H1 (cell line): Measurements from ENCODE around the gene CPM. TPM values are rescaled to one million over a fixed set of nuclear protein-coding genes. Genes with fewer than 3 reads are reported as not detected.

Source experiments
- CTCF ChIA-PET: fragments of 300-600 bp; sonication (Branson Sonifier 250); formaldehyde crosslinking; loops from one replicate; lab custom pipeline; 2021; ENCODE audit not compliant: partially characterized antibody; lab: Charles Lee
- POLR2A ChIA-PET: fragments of 300-600 bp; sonication (Branson Sonifier 250); formaldehyde crosslinking; loops from one replicate; lab custom pipeline; 2021; ENCODE audit warnings: inconsistent platforms; ENCODE audit not compliant: partially characterized antibody; lab: Charles Lee
- DNase-seq, 2 experiments: peaks; one replicate each; pipeline versions ENCODE4 v3.0.0 to v3.0.0-alpha.2; 2010 to 2022; ENCODE audit warnings: low spot score in 2 of 2, low read depth in 1 of 2, mixed read lengths in 1 of 2
- FAIRE-seq: peaks from 2 replicates; lab custom pipeline; 2011; peaks lifted over from hg19 to GRCh38; lab: Jason Lieb, UNC
- H2AFZ ChIP-seq: 2 replicates; pipeline ENCODE4 v1.8.1; 2012; ENCODE audit warnings: low read length, inconsistent platforms
- H2AK5ac ChIP-seq: 2 replicates; pipeline ENCODE4 v1.6.1; 2013; ENCODE audit warnings: low read depth, low read length
- H2BK120ac ChIP-seq: replicated peaks from 2 replicates; pipeline ENCODE3; 2013; ENCODE audit warnings: low read depth, low read length, inconsistent platforms
- H2BK12ac ChIP-seq: 2 replicates; pipeline ENCODE4 v1.6.1; 2013; ENCODE audit warnings: low read depth, low read length
- H2BK15ac ChIP-seq: 2 replicates; pipeline ENCODE4 v1.6.1; 2013; ENCODE audit warnings: low read length
- H2BK20ac ChIP-seq: 2 replicates; pipeline ENCODE4 v1.6.1; 2013; ENCODE audit warnings: low read length
- H2BK5ac ChIP-seq: 2 replicates; pipeline ENCODE4 v1.6.1; 2013; ENCODE audit warnings: low read depth, low read length
- H3K14ac ChIP-seq: 2 replicates; pipeline ENCODE4 v1.6.1; 2013; ENCODE audit warnings: inconsistent platforms; ENCODE audit not compliant: insufficient read length
- H3K18ac ChIP-seq: 2 replicates; pipeline ENCODE4 v1.6.1; 2013; ENCODE audit warnings: low read length; ENCODE audit errors: extremely low read depth
- H3K23ac ChIP-seq: 2 replicates; pipeline ENCODE4 v1.6.1; 2013; ENCODE audit warnings: inconsistent platforms; ENCODE audit not compliant: insufficient read length
- H3K23me2 ChIP-seq: 2 replicates; pipeline ENCODE4 v1.6.1; 2013; ENCODE audit warnings: low read depth, low read length
- H3K27ac ChIP-seq: 2 replicates; pipeline ENCODE4 v1.6.1; 2011; ENCODE audit warnings: low read depth, low read length, inconsistent platforms
- H3K27me3 ChIP-seq, 4 experiments: replicated peaks in 1 of 4; 1 replicate in 1 of 4; 2 replicates in 3 of 4; pipeline versions ENCODE4 v1.6.1 to v1.8.1; 2011 to 2013; ENCODE audit warnings: low read length in 3 of 4, mild to moderate bottlenecking in 3 of 4, inconsistent platforms in 2 of 4, mixed read lengths in 2 of 4, moderate library complexity in 1 of 4; ENCODE audit not compliant: control insufficient read depth in 3 of 4, insufficient read depth in 3 of 4; ENCODE audit errors: extremely low read depth in 1 of 4
- H3K36me3 ChIP-seq, 4 experiments: 2 replicates each; pipeline versions ENCODE4 v1.6.1 to v1.8.1; 2011 to 2013; ENCODE audit warnings: mild to moderate bottlenecking in 4 of 4, low read length in 3 of 4, moderate library complexity in 2 of 4, control low read depth in 1 of 4, inconsistent platforms in 1 of 4; ENCODE audit not compliant: insufficient read depth in 4 of 4, control insufficient read depth in 2 of 4
- H3K4ac ChIP-seq: replicated peaks from 2 replicates; pipeline ENCODE3; 2013; ENCODE audit warnings: low read length, low read depth, mixed read lengths, inconsistent platforms; ENCODE audit not compliant: insufficient read length
- H3K4me1 ChIP-seq, 4 experiments: replicated peaks in 1 of 4; 1 replicate in 1 of 4; 2 replicates in 3 of 4; pipeline versions ENCODE4 v1.6.1 to v1.8.1; 2011 to 2013; ENCODE audit warnings: low read length in 3 of 4, inconsistent platforms in 2 of 4, mixed read lengths in 1 of 4; ENCODE audit not compliant: insufficient read depth in 4 of 4, control insufficient read depth in 3 of 4
- H3K4me2 ChIP-seq, 2 experiments: 2 replicates each; pipeline versions ENCODE4 v1.6.1 to v1.8.1; 2011 to 2013; ENCODE audit warnings: low read depth in 2 of 2, low read length in 2 of 2, control low read depth in 1 of 2, inconsistent platforms in 1 of 2, mild to moderate bottlenecking in 1 of 2; ENCODE audit not compliant: insufficient read depth in 1 of 2
- H3K4me3 ChIP-seq, 4 experiments: fragments of 200-600, 300-600 bp in 1 of 4; sonication (generic), shearing (Covaris generic), sonication (Bioruptor Twin) in 1 of 4; 2 replicates each; pipeline versions ENCODE4 v1.5.1 to v1.8.1; 2011 to 2016; ENCODE audit warnings: low read length in 4 of 4, low read depth in 3 of 4, control low read depth in 2 of 4, inconsistent platforms in 2 of 4, mild to moderate bottlenecking in 2 of 4, mixed read lengths in 1 of 4, moderate library complexity in 1 of 4; ENCODE audit not compliant: insufficient read depth in 2 of 4; ENCODE audit errors: extremely low read depth in 1 of 4
- H3K56ac ChIP-seq: replicated peaks from 2 replicates; pipeline ENCODE3; 2013; ENCODE audit warnings: low read depth, mild to moderate bottlenecking, mixed read lengths, low read length, inconsistent platforms; ENCODE audit not compliant: insufficient read length
- H3K79me1 ChIP-seq: 2 replicates; pipeline ENCODE4 v1.6.1; 2013; ENCODE audit warnings: low read depth, low read length, control low read depth
- H3K79me2 ChIP-seq, 2 experiments: 2 replicates each; pipeline versions ENCODE4 v1.6.1 to v1.8.1; 2012 to 2013; ENCODE audit warnings: low read length in 2 of 2, mild to moderate bottlenecking in 2 of 2, inconsistent platforms in 1 of 2; ENCODE audit not compliant: insufficient read depth in 2 of 2, control insufficient read depth in 1 of 2
- H3K9ac ChIP-seq, 4 experiments: replicated peaks in 1 of 4; 1 replicate in 1 of 4; 2 replicates in 3 of 4; pipeline versions ENCODE4 v1.6.1 to v1.8.1; 2011 to 2013; ENCODE audit warnings: low read depth in 3 of 4, low read length in 3 of 4, control low read depth in 2 of 4, mild to moderate bottlenecking in 2 of 4, moderate library complexity in 2 of 4, inconsistent platforms in 1 of 4; ENCODE audit errors: extremely low read depth in 1 of 4
- H3K9me3 ChIP-seq, 2 experiments: 2 replicates each; pipeline versions ENCODE4 v1.6.1 to v1.8.1; 2012 to 2013; ENCODE audit warnings: mild to moderate bottlenecking in 2 of 2, moderate library complexity in 2 of 2, control low read depth in 1 of 2, inconsistent platforms in 1 of 2, low read depth in 1 of 2, low read length in 1 of 2, mixed read lengths in 1 of 2; ENCODE audit not compliant: insufficient read depth in 2 of 2
- H4K20me1 ChIP-seq, 2 experiments: replicated peaks in 1 of 2; 2 replicates each; pipeline versions ENCODE3 to v1.8.1; 2011 to 2013; ENCODE audit warnings: inconsistent platforms in 2 of 2, low read length in 2 of 2, mild to moderate bottlenecking in 1 of 2; ENCODE audit not compliant: insufficient read depth in 2 of 2, control insufficient read depth in 1 of 2
- H4K5ac ChIP-seq: 2 replicates; pipeline ENCODE4 v1.6.1; 2013; ENCODE audit warnings: low read length, low read depth, mixed read lengths, inconsistent platforms; ENCODE audit not compliant: insufficient read length
- H4K8ac ChIP-seq: 2 replicates; pipeline ENCODE4 v1.8.0; 2013; ENCODE audit warnings: mild to moderate bottlenecking, moderate library complexity, low read length, inconsistent platforms; ENCODE audit not compliant: insufficient read depth; ENCODE audit errors: extremely low read depth
- H4K91ac ChIP-seq: replicated peaks from 2 replicates; pipeline ENCODE3; 2013; ENCODE audit warnings: low read length, mixed read lengths, inconsistent platforms; ENCODE audit not compliant: insufficient read length
- CTCF ChIP-seq, 3 experiments: IDR thresholded peaks; 1 replicate in 2 of 3; 2 replicates in 1 of 3; pipeline versions ENCODE4 v1.5.1 to v1.6.1; 2011; ENCODE audit warnings: low read length in 3 of 3, mild to moderate bottlenecking in 3 of 3, inconsistent platforms in 2 of 3, low read depth in 1 of 3, moderate library complexity in 1 of 3; ENCODE audit not compliant: insufficient read depth in 1 of 3; ENCODE audit errors: control extremely low read depth in 1 of 3
- EGR1 ChIP-seq: IDR thresholded peaks from 2 replicates; pipeline ENCODE4 v1.6.1; 2011; ENCODE audit warnings: low read depth, low read length, borderline replicate concordance
- NANOG ChIP-seq: IDR thresholded peaks from 2 replicates; pipeline ENCODE4 v1.6.1; 2011; ENCODE audit warnings: low read length, low read depth, mild to moderate bottlenecking, inconsistent platforms; ENCODE audit not compliant: insufficient read depth, poor library complexity, severe bottlenecking
- NRF1 ChIP-seq: IDR thresholded peaks from 2 replicates; pipeline ENCODE4 v1.6.1; 2011; ENCODE audit warnings: mild to moderate bottlenecking, low read depth, low read length, improper control_type of control experiment
- POLR2A ChIP-seq, 2 experiments: IDR thresholded peaks; 1 replicate in 1 of 2; 2 replicates in 1 of 2; pipeline ENCODE4 v1.6.1; 2011; ENCODE audit warnings: low read depth in 2 of 2, low read length in 2 of 2, mild to moderate bottlenecking in 2 of 2; ENCODE audit errors: control extremely low read depth in 1 of 2
- SAP30 ChIP-seq: fragments of 300-600 bp; sonication (generic); IDR thresholded peaks from 2 replicates; pipeline ENCODE4 v1.7.1; 2012; ENCODE audit warnings: low read length, moderate library complexity, mild to moderate bottlenecking, inconsistent platforms; ENCODE audit not compliant: insufficient read depth, insufficient replicate concordance
- SP2 ChIP-seq: IDR thresholded peaks from 2 replicates; pipeline ENCODE4 v1.6.1; 2012; ENCODE audit warnings: mild to moderate bottlenecking, low read length, inconsistent platforms
- TAF1 ChIP-seq: IDR thresholded peaks from 2 replicates; pipeline ENCODE4 v1.6.1; 2011; ENCODE audit warnings: mild to moderate bottlenecking, low read depth, low read length
- TCF12 ChIP-seq: IDR thresholded peaks from 2 replicates; pipeline ENCODE4 v1.6.1; 2011; ENCODE audit warnings: low read depth, mild to moderate bottlenecking, low read length
- TEAD4 ChIP-seq: IDR thresholded peaks from 2 replicates; pipeline ENCODE4 v1.6.1; 2012; ENCODE audit warnings: low read depth, low read length, inconsistent platforms, mixed read lengths
- WGBS, 2 experiments: shearing (Covaris generic) in 1 of 2; methylation state at CpG; one replicate each; pipeline versions ENCODE4 v1.1.6 to v1.1.7; 2013 to 2015; ENCODE audit warnings: low lambda C conversion rate in 2 of 2, mixed read lengths in 2 of 2, inconsistent platforms in 1 of 2, low coverage in 1 of 2, missing lambda C conversion rate in 1 of 2; ENCODE audit not compliant: insufficient replicate concordance in 2 of 2, insufficient coverage in 1 of 2, insufficient read length in 1 of 2; ENCODE audit errors: extremely low coverage in 1 of 2, missing lambda C conversion rate in 1 of 2; 5-methylcytosine and 5-hydroxymethylcytosine counted together
- polyA plus RNA-seq, 7 experiments: library from polyadenylated mRNA; depleted of rRNA in 3 of 7; stranded (reverse) in 5 of 7; unstranded in 2 of 7; fragments of >200 nt in 5 of 7; fragments of 200-250 nt in 2 of 7; gene quantifications; 1 replicate in 5 of 7; 2 replicates in 1 of 7; 4 replicates in 1 of 7; pipeline versions ENCODE4 v1.2.1 to v1.2.3, GENCODE V29; 2011 to 2013; ENCODE audit warnings: missing spikeins in 2 of 7, mixed read lengths in 2 of 7
- total RNA-seq: library from RNA; stranded (reverse); fragmentation: NEBNext Ultra II Directional; extraction: Animal tissue kit (Norgen Biotek cat#: 25700); gene quantifications from 2 replicates; pipeline ENCODE4 v1.2.1, GENCODE V29; 2021

CPM gene
- total and polyA plus RNA-seq, 2 of the 8 experiments (the other 6 are each of a cell fraction or from before 2014, with no cell fraction given) = 0.33 to 3.1 TPM

GRCh38 chr12:68831751-68832503 lies 101.0 kb downstream of the CPM start:
- no peak overlapping the region for H4K91ac ChIP-seq
- H3K23me2 ChIP-seq = no peaks in the 10 kb centered on the region
- 90% methylated on average over 14 of the region's 14 CpGs; no CpG with 5 or more reads in 1 of the 2 experiments for WGBS, 2 experiments
- H4K5ac ChIP-seq = no peak overlapping the region
- no peak overlapping the region for H4K8ac ChIP-seq
- H3K79me1 ChIP-seq = no peaks in the 10 kb centered on the region
- no peak overlapping the region for H3K56ac ChIP-seq
- H3K27me3 ChIP-seq = no peaks in the 10 kb centered on the region
- POLR2A ChIA-PET = interaction anchor here (1.2 to 4.1 kb wide), 7 partner anchors 10 to 27 kb away, joined by 3 to 26 read pairs (median 18); partner anchors contain the start of gene MDM2
- no peak overlapping the region for H3K27ac ChIP-seq
- H3K14ac ChIP-seq = no peak overlapping the region
- H3K4me2 ChIP-seq = no peak overlapping the region
- H3K79me2 ChIP-seq = peaks cover 0 to 4% of the 10 kb centered on the region in 2 experiments; a peak in 1 of 4 replicates
- no peak overlapping the region for H2BK12ac ChIP-seq
- H2BK120ac ChIP-seq = no peak overlapping the region
- H2AK5ac ChIP-seq = no peak overlapping the region
- no peak overlapping the region for H3K9ac ChIP-seq
- no peak overlapping the region for H3K4ac ChIP-seq
- DNase-seq (no peak), FAIRE-seq (no peak)
- peaks cover 0 to 7% (median 3%) of the 10 kb centered on the region in 4 experiments; a peak in 2 of 7 replicates for H3K4me1 ChIP-seq
- peaks cover 7 to 86% (median 24%) of the 10 kb centered on the region in 4 experiments; a peak in 7 of 8 replicates for H3K36me3 ChIP-seq
- H2BK20ac ChIP-seq = no peak overlapping the region
- H2BK15ac ChIP-seq = no peak overlapping the region
- H2AFZ ChIP-seq = no peak overlapping the region
- TF ChIP-seq SAP30 (no peak), TEAD4 (no peak), EGR1 (no peak), POLR2A (IDR thresholded peaks at IDR 0.05; ENCODE audit: control extremely low read depth in 1 of 2, low read depth in 2 of 2, low read length in 2 of 2) (no peak), SP2 (no peak), TCF12 (no peak), NANOG (no peak), NRF1 (no peak), TAF1 (no peak), CTCF (IDR thresholded peaks at IDR 0.05; ENCODE audit: control extremely low read depth in 1 of 3, insufficient read depth in 1 of 3, low read depth in 1 of 3, low read length in 3 of 3) (no peak)
- H3K23ac ChIP-seq = no peak overlapping the region
- no peaks in the 10 kb centered on the region for H3K9me3 ChIP-seq
- no peak overlapping the region for H2BK5ac ChIP-seq
- CTCF ChIA-PET = interaction anchor here (0.6 to 3.6 kb wide), 8 partner anchors 12 to 46 kb away, joined by 3 to 33 read pairs (median 11); partner anchors contain the start of gene MDM2
- no peak overlapping the region for H3K4me3 ChIP-seq
- H4K20me1 ChIP-seq = no peaks in the 10 kb centered on the region
- no peak overlapping the region for H3K18ac ChIP-seq
